AG20443 (cell line): ENCODE results near the gene S100A8.
"Not testable (repeated sequence)": the region's sequence is repeated elsewhere in the genome, so short reads cannot be mapped to it uniquely, and the experiment has no call there.

Experiments
- DNase-seq: peaks from one replicate; pipeline ENCODE4 v3.0.0; 2012; ENCODE audit warnings: low spot score, mixed read lengths

S100A8 gene

DNA sequence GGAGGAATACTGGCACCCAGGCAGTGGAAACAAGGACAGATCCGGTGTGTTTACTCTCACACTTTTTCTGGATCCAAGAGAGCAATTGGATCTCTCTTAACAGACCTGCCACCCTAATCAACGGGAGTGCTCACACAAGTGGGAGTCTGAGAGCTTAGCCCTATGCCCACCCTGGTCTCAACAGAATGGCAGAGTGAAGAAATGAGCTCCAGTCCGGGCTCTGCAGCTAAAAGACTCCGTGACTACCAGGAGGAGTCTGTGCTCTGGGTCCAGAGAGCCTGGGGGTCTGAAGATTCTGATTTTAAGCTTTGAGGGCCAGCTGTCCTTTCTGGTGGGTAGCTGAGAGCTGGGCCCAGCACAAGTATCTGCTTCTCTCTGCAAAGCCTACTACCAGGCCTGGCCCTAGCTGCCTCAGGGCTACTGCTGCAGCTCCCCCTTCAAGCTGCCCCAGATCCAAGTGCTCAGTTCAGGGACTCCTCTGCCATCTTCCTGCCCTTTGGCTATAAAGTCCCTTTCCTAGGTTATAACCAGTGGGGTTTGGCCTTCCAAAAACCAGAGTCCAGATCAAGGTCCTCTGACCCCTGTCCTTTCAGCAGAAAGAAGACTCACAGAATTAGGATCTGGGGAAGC is 29.3 kb downstream of the S100A8 start:
- no peak for DNase-seq

DNA sequence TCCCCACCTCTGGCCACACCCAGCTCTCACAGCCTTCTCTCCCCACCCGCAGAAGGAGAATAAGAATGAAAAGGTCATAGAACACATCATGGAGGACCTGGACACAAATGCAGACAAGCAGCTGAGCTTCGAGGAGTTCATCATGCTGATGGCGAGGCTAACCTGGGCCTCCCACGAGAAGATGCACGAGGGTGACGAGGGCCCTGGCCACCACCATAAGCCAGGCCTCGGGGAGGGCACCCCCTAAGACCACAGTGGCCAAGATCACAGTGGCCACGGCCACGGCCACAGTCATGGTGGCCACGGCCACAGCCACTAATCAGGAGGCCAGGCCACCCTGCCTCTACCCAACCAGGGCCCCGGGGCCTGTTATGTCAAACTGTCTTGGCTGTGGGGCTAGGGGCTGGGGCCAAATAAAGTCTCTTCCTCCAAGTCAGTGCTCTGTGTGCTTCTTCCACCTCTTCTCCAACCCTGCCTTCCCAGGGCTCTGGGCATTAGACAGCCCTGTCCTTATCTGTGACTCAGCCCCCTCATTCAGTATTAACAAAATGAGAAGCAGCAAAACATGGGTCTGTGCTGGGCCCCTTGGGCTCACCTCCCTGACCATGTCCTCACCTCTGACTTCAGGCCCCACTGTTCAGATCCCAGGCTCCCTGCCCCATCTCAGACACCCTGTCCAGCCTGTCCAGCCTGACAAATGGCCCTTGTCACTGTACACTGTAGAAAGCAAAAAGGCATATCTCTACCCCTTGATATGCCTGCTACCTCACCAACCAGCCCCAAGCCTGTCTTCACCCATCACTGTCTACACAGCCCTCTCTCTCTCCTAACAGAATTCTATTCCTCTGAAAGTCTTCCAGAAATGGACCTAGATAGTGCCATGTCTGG is 30.0 kb downstream of the S100A8 start:
- no peak for DNase-seq

DNA sequence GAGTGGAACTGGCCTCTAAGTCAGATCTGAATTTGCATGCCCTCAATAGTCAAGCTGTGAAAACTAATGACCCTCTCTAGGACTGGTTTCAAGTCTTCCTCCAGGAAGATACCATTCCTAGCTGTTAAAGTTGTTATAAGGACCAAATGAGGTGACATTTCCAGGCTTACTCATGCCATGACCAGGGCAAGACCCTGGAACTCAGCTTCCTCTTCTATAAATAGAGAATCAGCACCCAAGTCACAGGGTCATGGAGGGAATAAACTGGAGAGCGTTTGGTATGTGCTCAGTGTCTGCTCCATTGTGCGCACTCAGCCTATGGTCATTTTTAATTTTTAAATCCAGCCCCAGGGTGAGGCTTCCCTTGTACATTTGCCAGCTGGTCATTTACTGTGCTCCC is 30.7 kb downstream of the S100A8 start:
- no peak for DNase-seq

DNA sequence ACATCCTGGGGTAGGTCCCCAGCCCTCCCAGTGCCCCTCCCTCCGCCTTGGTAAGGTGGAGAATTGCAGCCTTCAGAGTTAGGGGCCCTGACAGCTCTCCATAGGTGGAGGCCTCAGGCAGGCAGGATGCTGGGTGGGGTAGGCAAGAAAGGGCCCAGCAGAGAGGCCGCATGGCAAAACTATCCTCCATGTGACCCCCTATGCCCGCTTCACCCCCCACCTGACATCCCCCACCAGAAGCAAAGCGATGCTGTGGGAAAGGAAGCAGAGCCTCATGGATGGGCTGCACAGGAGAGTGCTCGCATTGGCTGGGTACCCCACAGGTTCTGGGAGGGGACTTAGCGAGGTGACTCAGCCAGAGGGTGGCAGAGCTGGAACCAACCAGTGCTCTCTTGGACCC is 31.6 kb downstream of the S100A8 start:
- DNase-seq: no peak

DNA sequence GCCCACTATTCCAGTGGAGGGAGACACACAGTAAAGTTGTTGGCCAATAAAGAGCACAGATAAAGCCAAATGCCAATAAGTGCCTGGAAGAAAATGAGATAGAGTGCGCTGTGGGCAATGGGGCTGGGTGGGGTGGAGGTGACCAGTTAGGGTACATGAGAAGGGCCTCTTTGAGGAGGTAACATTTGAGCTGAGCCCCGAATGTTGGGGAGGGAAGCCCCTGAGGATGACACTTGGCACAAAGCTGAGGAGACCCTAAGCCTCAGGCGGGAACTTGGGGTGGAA is 32.2 kb downstream of the S100A8 start:
- DNase-seq: no peak

DNA sequence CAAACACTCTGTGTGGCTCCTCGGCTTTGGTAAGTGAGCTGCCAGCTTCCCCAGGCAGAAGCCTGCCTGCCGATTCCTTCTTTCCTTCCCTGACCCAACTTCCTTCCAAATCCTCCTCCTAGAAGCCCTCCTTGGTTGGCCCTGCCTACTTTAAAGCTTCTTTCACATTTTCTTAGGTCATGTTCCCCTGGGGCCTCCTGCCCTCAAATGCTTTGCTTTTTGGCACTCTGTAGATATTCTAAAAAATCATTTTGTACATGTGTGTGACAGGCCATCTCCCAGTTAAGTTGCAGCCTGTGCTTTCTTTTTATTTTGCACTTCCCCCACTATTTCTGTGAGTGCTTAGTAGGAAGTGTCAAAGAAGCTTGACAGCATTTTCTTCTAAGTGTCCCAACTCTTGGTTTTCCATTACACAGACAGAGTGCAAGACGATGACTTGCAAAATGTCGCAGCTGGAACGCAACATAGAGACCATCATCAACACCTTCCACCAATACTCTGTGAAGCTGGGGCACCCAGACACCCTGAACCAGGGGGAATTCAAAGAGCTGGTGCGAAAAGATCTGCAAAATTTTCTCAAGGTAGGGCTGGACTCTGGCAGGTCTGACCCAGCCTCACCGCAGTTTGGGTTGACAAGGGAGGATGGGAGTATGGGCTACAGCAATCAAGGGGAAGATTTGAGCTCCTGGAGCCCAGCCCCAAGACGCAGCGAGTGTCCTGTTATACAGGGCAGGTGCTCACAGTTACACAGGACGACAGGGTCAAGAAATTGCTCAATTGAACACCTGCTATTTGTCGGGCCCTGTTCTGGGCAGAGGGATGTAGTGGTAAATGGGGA is 32.8 kb downstream of the S100A8 start, which contains the start of gene S100A9:
Gene S100A9, plus strand, starts transcription at position 2 of the 838 bp plus-strand sequence. Its CDS starts 430 bp downstream, at position 432.
- DNase-seq: no peak

DNA sequence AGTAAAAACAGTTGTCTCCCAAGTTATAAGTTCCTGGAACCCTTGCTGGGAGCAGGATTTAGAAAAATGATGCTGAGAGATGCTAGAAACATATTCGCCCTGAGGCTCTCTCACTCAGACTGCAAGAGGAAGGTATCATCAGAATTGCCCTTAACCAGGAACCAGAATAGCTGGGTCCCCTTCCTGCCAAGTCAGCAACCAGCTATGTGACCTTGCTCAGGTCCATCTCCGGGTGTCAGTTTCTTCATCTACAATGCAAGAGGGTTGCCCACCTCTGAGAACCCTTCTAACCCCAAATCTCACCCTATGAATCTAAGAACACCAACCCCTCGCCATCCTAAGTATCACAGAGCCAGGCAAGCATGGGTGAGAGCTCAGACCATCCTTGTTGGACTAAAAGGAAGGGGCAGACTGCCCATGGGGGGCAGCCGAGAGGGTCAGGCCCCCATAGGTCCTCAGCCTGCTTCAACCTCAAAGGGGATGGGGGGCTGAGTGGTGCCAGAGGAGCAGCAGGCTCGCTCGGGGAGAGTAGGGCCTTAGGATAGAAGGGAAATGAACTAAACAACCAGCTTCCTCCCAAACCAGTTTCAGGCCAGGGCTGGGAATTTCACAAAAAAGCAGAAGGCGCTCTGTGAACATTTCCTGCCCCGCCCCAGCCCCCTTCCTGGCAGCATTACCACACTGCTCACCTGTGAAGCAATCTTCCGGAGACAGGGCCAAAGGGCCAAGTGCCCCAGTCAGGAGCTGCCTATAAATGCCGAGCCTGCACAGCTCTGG is 33.6 kb downstream of the S100A8 start:
- no peak for DNase-seq

DNA sequence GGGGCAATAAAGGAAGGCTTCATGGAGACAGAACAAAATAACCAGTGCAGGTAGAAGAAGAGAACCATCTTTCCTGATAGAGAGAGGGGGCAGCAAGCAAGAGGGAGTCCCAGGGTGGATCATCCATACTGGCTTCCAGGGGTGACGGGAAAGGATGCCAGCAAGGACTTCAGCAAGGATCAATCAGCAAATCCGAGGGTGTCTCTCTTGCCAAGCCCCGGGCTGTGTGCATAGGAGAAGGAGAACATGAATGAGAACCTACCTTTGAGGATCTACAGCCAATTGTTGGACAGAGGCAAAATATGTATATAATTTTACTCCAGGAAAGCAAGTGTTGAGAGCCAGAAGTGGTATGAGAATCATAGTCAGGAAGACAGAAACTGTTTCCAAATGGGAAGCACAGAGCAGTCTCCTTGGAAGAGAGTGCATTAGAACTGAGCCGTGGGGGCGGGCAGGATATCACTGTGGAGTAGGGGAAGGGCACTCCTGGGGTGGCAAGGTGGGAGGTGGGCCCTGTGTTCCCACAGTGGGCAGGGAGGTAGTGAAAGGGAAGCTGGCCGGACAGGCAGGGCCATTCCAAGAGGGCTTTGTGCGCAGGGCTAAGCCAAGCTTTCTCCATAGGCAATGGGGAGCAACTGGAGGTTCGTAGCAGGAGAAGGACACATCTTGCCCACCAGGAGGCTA is 34.3 kb downstream of the S100A8 start:
- no peak for DNase-seq

DNA sequence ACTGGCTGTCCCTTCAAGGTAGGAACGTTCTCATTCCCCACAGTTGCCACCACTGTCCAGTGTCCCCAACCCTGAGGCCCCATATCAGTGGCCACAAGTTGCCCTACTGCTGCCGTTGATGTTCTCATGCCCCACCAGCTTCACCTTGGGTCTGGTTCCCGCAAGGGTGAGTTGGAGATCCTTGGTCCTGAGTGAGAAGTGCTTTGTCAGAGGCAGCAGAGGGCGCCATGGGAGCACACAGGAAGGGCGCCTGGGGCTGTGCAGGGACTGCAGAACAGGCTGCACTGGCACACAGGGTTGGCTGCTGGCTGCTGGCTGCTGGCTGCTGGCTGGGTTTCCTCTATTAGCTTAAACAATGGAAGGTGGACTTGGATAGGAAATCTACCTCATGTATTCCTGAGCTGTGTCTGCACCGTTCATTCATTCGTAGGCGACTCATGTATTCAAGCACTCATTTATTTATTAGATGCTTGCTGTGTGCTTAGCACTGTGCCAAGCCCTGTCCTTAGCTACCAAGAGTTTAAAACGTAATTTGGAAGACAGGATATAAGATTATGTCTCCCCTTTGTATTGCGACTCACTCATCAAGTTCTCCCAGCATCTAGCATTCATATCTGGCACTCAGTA is 35.3 kb downstream of the S100A8 start:
- peak; percentile 72 for DNase-seq

DNA sequence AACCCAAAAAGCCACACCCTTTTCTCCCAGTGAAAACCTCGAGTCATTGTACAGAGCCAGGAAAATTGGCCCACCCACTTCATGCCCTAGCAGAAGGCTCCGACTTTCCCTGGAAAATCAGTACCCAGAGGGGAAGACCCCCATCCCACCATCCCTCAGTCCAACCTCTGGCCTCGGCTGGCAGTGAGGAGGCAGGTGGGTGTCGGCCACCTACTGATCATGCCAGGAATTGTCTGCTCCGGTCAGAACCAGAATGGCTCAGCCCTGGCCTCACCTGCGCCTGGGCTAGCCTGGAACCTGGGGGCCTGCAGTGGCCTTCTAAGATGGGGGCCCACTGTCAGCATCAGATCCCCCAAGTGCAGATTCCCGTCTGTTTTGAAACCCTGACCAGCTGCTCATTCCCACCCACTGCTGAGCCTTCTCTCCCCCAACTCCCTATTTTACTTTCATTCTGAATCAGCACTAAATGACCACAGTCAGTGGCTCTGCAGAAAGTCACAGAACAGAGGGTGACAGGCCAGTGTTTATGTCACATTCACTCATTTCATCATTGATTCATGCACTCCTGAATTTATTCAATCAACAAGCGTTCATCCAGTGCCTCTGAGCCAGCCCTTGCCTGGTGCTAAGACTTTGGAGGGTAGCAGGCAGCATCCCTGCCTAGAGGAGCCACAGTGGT is 36.2 kb downstream of the S100A8 start:
- DNase-seq: no peak

DNA sequence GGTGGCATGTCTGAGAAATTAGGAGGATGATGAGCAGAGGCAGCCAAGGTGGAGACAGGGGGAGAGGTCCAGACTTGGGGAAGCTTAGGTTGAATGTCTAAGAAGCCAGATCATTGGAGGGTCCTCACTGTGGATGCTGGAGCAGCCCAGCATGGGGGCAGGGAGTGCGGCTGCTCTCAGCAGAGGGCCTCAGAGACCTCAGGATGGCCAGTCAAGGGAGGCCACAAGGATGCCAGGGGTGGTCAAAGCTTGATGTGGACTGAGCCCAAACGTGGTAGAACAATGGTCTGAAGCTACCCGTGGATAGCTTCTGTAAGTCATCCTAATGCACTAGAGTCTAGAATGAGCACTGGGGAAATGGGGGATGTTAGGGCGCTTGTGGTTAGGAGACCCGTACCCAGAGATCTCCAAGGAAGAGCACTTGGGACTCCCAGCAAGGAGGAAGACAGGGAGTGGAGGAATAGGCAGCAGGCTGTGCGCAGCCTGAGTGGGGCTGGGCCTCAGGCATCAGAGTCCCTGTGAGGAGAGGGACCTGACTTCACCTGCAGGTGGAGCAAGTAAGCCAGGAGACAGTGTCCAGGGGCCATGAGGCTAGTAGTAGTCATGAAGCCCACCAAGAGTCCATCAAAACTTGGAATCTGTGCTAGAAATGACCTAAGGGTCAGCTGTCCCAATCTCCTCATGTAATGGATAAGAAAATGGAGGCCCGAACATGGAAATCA is 37.5 kb downstream of the S100A8 start:
- DNase-seq: peak; percentile 36

DNA sequence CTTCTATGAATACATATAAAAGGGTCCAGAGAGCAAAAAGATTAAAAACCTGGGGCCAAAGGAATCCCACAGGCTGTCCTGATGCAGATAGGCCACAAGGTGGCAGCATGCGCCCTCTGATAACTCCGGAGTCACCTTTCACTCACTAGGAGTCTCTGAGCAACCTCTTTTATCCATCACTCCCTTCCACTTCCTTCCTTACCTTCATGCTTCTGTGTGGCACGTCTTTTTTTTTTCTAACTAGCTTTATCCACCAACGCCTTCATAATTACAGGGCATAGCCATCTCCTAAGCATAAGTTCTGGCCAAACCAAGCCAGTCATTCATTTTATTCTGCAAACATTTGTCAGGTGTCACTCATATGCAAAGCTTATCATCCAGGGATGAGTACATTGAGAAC is 38.4 kb downstream of the S100A8 start:
- peak; percentile 86 for DNase-seq

DNA sequence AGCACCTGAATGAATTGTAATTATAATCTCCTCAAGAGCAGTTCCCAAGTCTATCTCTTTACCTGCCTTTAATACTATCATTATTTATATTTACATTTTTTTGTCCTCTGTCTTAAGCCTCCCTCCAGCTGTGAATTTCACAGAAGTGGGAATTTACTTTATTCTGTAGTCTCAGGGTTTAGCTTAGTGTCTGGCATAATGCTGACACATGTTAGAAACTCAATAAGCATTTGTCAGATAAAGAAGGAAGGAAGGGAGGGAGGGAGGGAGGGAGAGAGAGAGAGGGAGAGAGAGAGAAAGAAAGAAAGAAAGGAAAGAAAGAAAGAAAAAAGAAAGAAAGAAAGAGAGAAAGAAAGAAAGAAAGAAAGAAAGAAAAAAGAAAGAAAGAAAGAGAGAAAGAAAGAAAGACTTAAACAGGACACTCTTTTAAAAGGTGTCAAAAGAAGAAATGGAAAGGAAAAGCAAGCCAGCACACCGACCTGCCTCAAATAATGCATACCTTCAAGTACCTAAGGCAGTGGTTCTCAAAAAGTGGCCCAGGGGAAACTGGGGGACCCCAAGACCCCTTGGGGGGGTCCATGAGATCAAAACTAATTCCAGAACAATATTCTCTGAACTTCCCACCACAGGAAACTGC is 40.4 kb downstream of the S100A8 start:
- DNase-seq: no peak

DNA sequence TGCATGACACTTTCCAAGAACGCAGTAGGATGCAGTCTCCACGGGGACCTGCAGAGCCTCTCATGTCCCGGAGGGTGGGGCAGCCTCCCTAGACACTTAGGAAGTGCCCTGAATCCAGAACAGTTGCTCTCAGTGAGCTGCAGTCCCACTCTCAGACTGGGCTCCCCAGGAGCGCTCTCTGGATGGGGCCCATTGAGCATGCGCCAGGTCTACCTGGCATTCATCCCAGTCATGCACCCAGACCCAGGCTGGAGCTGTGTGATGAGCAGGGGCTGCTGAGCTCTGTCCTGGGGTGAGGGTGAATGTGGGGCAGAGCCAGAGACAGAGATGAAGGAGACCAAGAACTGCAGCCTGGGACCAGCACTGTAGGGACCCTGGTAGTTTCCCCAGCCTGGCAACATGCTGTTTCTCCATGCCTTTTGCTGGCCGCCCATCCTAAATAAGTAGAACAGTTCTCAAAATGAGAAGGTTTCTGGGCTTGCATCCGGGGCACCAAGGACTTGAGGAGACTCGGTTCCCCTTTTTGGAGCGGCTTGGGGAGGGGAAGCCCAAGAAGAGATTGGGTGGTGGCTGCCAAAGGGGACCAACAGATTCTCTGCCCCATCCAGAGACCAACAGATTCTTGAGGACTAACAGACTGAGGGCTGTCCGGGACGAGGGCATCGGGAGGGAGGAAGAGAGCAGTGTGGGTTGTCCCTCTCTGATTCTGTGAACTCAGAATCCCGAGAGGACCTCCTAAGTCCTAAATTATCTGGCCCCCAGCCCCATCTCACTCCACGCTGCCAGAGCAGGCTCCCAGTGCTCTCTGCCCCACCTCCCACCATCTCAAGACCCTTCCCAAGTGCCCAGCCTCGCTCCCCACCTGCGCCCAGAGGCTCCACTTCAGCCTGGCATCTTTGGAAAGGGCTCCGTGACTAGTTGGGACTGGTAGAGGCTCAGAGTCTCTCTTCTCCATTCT is 41.2 kb downstream of the S100A8 start:
- DNase-seq: no peak

DNA sequence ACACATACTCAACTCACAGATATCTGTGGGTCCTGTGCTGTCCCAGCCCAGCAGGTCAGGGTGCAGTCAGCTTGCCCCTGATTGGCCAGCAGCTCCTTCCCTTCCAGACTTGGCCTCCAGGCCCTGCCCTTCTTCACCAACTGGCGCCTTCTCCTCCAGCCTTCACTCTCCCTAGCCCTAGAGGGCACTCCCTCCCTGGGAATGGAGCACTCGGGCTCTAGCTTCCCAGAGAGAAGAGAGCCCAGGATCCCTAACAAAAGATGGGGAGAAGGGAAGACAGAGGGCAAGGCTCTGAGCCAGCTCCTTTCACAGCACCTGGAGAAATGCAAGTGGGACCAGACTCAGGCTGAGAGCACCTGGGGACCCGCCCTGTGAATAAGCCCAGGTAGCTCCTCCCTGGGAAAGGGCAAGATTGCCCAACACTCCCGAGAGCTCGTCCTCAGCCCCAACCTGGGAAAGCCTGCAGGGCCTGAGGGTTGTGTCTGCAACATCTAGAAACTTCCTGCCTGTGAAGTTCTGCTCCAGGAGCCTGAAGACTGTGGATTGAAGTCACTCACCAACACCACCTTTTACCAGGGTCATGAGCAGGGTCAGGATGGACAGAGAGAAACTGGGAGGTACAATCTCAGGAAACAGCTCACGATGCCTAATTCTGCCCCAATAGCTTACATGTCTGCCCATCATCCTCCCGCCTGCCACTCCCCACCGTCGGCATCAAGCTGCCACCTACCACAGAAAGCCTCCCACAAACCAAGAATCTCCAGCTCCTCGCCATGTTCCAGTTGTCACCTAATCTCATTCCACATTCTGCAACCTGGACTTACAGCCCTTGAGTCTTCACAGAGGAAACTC is 42.1 kb downstream of the S100A8 start, which contains the start of gene PGLYRP4:
Gene PGLYRP4, minus strand, starts transcription at position 331 of the 852 bp plus-strand sequence. CDS start 909 bp downstream, outside the sequence.
- peak; percentile 7 for DNase-seq

DNA sequence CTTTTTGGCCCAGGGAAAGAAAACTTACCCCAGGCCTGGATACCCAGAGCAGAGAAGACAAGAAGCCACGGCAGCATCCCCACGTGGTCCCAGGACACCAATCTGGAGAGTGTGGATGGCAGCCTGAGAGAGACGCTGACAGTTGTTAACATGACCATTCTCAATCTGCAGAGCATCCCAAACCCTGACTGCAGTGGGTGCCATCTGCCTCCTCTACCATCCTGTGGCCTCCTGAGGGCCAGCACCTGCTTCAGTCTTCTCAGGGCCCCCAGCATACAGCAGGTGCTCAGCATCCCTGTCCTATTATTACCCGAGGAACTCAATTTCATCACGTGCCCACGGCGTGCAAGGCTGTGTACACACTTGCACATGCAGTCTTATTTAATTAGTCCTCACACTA is 43.0 kb downstream of the S100A8 start:
- DNase-seq: peak; percentile 2

DNA sequence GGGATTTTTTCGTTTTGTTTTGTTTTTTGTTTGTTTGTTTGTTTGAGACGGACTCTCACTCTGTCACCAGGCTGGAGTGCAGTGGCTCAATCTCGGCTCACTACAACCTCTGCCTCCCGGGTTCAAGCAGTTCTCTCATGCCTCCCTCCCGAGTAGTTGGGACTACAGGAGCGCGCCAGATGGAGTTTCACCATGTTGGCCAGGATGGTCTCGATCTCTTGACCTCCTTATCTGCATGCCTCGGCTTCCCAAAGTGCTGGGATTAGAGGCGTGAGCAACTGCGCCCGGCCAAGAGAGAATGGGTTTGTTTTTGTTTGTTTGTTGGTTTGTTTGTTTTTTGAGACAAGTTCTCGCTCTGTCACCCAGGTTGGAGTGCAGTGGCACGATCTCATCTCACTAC is 43.8 kb downstream of the S100A8 start:
- DNase-seq: not testable (repeated sequence)
